Inflammatory macrophage treated with lipopolysaccharide for 4 hours (primary cell): ENCODE data around the gene DNAAF2.
"Not testable (repeated sequence)": the region's sequence is repeated elsewhere in the genome, so short reads cannot be mapped to it uniquely, and the experiment has no call there.

Source experiments
- DNase-seq: peaks from one replicate; pipeline ENCODE4 v3.0.0-alpha.2; 2020

The DNAAF2 gene

DNA sequence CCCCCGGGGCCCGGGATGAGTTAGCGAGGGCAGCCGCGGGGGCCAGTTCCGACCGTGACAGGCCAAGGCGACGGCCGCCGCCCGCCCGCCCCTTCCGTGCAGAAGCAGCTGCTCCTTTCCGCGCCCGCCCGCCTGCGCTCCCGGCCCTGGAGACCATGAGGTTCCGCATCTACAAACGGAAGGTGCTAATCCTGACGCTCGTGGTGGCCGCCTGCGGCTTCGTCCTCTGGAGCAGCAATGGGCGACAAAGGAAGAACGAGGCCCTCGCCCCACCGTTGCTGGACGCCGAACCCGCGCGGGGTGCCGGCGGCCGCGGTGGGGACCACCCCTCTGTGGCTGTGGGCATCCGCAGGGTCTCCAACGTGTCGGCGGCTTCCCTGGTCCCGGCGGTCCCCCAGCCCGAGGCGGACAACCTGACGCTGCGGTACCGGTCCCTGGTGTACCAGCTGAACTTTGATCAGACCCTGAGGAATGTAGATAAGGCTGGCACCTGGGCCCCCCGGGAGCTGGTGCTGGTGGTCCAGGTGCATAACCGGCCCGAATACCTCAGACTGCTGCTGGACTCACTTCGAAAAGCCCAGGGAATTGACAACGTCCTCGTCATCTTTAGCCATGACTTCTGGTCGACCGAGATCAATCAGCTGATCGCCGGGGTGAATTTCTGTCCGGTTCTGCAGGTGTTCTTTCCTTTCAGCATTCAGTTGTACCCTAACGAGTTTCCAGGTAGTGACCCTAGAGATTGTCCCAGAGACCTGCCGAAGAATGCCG lies 13.7 kb downstream of the DNAAF2 start:
- peak; percentile 84 for DNase-seq

DNA sequence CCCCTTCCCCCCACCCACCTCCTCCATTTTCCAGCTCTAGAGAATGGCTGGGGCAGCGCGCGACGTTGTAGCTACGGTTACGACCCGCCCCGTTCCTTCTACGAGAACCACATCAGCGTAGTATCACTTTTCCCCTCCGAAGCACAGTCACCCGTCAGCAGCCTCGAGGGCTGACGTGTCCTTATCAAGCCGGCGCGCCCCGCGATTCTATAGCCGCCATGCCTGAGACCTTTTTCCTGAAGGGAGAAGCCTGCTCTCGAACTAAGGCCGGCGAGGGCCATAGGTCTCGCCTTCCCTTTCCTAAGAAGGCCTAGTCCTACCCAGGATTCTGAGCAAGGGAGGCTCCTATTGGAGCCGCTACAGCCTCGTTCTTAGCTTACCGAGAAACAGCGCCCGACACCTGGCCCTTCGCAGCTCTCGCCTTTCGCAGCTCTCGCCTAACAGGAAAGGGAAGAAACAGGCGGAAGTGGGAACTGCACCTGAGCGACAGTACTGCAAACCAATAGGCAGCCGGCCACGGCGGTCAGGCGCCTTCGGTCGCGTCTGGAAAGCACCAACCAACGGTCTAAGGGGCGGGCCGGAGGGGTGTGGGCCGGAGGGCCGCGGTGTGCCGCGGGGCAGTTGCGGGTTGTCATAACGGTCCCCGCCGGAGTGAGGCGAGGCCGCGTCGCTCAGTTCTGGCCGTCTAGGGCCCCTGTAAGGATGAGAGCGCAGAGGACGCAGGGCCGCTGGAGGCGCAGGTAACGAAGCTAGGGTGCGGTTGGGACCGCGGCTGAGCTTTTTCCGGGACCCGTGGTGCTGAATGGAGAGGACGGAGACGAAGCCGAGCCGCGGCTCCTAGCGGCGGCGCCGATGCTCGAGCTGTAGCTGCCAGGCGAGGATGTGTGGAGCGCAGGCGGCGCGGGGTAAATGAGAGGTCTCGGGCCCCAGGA lies 14.6 kb downstream of the DNAAF2 start, which contains the start of the genes MGAT2 and RPL36AL:
TSS of gene MGAT2 (plus strand) at position 618 of the 932 bp plus-strand sequence. CDS start 470 bp downstream, outside the sequence.
TSS of gene RPL36AL (minus strand) at position 445 of the 932 bp plus-strand sequence. CDS start 1,522 bp downstream, outside the sequence.
- peak; percentile 99 for DNase-seq

DNA sequence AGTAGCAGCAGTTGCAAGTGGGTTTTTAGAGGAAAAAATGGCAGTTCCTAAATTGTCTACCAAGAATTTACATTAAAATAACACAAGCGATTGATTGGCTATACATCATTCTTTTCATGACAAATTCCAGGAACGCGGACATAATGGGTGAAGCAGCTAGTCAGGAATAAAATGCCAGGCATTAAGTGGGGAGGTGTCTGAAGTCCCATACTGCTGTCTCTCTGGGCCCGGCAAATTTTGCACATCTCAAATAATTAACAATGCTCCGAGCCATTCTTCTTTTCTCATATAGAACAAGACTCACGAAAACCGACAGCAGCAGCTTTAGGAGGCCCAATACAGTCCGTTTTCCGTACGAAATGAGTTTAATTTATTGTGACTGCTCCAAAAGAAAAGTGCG lies 15.3 kb downstream of the DNAAF2 start:
- no peak for DNase-seq

DNA sequence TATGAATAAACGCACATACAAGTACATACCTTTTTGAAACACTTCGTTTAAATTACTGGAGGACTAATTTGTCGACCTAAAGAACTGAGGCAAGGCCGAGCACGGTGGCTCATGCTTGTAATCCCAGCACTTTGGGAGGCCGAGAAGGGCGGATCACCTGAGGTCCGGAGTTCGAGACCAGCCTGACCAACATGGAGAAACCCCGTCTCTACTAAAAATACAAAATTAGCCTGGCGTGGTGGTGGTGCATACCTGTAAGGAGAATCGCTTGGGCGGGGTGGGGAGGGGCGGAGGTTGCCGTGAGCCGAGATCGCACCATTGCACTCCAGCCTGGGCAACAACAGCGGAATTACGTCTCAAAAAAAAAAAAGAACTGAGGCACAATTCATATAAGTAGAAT lies 15.8 kb downstream of the DNAAF2 start:
- not testable (repeated sequence) for DNase-seq

DNA sequence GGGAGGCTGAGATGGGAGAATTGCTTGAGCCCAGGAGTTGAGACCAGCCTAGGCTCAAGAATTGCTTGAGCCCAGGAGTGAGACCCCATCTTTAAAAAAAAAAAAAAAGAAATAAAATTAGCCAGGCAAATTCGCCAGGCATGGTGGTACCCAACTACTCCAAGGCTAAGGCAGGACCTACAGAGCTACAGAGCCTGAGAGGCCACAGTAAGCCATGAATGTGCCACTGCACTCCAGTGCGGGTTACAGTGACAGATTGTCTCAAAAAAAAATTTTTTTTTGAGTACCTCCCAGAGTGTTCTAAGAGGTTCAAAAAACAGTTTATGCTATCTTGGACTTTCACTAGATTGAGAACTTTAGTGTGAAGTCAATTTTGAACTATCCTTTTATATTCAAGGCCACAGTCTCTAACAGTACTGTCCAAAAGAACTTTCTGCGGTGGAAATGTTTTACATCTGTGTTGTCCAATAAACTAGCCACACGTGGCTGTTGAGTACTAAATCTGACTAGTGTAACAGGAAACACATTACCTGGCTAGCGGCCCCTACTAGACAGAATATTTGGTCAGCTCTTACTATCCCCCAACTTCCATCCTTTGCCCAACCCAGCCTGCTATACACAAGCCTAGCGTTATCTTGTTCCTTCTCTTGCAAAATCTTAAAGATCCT lies 17.1 kb downstream of the DNAAF2 start:
- DNase-seq = no peak

DNA sequence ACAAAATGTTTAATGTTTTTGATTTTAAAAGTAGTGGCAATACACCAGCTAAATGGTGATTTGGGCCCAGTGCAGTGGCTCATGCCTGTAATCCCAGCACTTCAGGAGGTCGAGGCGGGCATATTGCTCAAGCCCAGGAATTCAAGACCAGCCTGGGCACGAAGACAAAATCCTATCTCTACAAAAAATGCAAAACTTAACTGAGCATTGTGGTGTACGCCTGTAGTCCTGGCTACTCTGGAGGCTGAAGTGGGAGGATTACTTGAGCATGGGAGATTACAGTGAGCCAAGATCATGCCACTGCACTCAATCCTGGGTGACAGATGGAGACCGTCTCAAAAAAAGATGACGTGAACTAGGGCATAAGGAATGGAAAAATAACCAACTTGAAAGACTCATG lies 19.3 kb downstream of the DNAAF2 start:
- DNase-seq = no peak

DNA sequence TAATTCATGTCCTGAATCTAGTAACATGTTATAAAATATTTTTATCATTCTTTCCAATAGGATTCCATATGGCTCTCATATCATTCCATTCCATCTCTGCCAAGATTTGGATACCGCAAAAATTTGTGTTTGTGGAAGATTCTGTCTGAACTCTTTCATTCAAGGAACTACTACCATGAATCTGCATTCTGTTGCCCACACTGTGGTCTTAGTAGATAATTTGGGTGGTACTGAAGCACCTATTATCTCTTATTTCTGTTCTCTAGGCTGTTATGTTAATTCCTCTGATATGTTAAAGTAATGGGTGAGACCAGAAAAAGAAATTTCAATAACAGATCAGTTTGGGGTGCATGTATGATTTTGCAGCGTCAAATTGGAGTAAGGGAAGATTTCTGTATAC lies 20.8 kb downstream of the DNAAF2 start:
- no peak for DNase-seq

DNA sequence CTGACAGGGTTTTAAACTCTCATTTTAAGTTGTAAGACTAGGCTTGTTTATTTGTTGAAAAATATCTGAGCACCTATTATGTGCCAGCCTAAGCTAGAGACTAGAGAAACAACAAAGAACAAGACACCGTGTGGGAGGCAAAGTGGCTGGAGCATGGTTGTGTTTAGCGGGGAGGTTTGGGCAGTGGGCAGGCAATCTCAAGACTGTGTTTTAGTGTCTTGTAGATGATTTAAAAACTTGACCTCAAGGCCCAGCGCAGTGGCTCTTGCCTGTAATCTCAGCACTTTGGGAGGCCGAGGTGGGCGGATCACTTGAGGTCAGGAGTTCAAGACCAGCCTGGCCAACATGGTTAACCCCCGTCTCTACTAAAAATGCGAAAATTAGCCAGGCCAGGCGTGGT lies 22.4 kb downstream of the DNAAF2 start:
- no peak for DNase-seq

DNA sequence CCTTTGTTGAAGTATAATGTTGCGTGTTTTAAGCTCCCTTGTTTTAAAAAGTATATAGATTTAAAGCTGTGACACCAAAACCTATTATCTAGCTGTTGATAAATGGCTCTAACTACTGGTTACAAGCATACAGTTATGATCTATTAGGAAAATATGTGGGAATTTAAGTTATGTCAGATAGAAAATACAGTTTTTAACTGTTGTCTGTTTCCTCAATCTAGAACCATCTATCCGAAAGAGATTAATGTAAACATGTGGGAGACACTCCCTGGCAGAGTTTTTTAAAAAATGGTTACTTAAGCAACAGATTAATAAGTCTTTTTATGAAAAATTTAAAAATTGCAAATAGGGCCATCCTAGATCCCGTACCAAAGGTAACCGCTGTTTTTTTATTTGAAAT lies 22.8 kb downstream of the DNAAF2 start:
- no peak for DNase-seq

DNA sequence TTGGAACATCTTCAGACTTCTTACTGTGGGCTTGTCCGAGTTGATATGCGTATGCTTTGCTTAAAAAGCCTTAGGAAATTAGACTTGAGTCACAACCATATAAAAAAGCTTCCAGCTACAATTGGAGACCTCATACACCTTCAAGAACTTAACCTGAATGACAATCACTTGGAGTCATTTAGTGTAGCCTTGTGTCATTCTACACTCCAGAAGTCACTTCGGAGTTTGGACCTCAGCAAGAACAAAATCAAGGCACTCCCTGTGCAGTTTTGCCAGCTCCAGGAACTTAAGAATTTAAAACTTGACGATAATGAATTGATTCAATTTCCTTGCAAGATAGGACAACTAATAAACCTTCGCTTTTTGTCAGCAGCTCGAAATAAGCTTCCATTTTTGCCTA lies 27.5 kb downstream of the DNAAF2 start:
- DNase-seq = no peak

DNA sequence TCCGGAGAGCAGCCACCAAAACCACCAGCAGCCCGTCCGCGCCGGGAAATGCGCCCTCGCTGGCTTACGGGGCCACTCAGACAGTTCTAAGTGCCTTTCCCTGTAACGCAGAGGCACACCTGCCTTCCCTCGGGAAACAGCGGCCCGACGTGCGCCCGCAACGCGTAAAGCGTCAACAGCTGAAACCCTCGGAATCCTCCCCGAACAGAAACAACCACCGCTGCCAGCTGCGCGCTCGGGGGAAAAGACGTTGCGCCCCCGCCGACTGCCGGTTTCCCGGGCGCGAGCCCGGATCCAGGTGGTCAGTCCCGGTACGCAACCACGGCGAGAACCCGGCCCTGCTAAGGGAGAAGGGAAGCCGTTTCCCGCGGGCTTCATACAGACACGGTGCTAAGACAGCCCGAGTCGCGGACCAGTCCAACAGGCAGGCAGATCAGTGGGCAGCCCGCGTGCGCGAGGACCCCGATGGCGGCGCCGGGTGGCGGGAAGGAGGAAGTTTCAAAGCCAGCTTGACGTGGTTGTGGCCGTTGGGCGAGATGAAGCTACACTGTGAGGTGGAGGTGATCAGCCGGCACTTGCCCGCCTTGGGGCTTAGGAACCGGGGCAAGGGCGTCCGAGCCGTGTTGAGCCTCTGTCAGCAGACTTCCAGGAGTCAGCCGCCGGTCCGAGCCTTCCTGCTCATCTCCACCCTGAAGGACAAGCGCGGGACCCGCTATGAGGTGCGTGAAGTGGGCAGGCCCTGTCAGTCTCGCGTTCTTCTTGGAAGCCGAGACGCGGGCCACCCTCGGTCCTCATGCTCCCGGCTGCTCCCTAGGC lies 36.4 kb downstream of the DNAAF2 start, which contains the start of gene LRR1:
TSS of gene LRR1 (plus strand) at position 456 of the 816 bp plus-strand sequence. CDS start at position 537, 81 bp downstream.
- DNase-seq = peak; percentile 79

DNA sequence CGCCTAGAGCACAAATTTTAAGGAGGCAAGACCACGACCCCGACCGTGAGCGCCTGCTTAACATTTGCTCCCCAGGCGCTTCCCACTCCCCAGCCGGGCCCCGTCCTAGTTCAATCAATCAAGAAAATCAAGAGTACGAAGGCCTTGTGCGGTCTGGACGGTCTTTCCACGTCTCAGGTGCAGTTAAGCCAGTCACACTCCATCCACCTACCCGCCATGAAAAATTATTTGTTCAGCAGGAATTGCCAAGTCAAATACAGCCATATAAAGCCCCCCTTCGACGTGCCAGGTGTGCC lies 36.9 kb downstream of the DNAAF2 start:
- DNase-seq = no peak

DNA sequence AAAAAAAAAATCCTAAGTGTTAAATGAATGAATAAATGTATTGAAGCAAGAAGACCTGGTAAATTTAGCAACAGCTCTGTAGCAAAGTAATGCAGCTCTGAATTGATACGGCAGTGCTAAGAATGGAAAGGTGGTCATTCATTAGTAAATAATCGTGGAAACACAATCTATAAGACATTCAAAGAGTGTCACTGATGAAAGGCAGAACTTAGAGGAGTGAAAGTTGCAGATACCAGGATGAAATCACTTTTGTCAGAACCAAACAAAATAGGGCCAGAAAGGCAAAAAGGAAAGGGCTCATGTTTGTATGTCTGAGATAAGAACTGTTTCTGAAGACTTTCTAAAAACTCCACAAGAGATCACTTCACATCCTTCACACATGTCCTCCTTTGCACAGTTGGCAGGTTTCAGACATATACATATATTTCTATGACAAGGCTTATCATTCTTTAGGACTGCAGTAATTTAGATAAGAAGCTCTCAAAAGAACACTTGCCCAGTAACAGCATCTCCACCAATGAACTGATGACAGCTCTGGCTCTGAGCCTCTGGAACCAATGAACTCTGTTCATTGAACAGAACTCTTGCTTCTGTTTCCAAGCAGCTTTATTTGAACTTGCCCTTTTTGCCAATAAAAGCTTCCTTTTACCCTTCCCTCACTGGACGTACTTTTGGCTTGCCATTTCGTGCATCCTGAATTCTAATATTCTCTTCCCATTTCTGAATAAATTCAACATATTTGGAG lies 40.5 kb downstream of the DNAAF2 start:
- peak; percentile 15 for DNase-seq

DNA sequence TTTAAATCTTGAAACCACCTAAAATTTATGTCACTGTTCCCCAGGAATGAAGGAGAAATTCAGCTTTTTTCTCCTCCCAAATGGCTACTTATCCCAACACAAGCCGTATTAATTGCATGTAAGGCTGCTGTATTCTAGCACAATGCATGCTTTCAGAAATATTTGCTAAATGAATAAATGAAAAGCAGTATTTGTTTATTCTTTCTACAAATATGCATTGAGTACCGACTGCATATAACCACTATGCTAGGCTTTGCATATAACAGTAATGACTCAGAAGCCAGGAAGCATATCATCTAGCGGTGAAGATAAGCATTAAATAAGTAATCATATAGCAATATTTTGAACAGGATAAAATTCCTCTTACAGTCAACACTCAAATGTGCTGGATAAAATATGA lies 42.0 kb downstream of the DNAAF2 start:
- no peak for DNase-seq

DNA sequence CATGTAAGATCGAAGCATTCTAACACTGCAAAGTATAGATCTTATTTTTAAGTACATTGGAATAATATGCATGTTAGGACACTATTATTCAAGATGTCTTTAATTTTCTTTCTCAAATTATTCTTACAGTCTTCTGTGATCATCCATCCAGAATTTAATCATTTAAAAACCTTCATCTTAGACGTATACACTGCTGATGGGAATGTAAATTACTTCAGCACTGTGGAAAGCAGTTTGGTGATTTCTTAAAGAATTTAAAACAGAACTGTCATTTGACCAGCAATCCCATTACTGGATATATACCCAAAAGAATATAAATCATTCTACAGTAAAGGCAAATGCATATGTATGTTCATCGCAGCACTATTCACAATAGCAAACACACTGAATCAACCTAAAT lies 45.7 kb downstream of the DNAAF2 start:
- no peak for DNase-seq

DNA sequence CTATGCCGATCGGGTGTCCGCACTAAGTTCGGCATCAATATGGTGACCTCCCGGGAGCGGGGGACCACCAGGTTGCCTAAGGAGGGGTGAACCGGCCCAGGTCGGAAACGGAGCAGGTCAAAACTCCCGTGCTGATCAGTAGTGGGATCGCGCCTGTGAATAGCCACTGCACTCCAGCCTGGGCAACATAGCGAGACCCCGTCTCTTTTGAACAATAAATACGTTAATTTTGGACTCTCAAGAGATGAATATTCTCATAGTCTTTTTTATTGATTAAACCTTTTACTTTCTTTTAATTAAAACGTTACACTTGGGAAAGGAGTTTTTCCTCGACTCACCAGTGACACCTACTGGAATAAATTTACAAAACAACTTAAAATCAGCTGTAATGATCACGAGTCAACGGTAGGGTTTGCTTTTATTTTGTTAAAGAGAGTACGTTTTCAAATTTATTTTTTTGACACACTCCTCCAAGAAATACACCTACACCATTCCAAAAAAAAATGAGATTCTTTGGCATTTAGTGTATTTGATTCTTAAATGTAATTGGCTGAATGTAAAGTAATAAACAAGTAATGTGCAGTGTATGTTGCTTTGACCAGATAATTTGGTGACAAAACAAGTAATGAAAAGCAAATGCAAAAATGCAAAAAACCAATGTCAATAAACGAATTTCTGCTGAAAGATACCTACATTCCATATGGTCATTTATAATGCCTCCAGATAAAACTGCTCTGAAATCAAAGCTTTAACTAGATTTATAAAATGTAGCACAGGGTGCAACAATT lies 48.2 kb downstream of the DNAAF2 start:
- DNase-seq = peak; percentile 74

DNA sequence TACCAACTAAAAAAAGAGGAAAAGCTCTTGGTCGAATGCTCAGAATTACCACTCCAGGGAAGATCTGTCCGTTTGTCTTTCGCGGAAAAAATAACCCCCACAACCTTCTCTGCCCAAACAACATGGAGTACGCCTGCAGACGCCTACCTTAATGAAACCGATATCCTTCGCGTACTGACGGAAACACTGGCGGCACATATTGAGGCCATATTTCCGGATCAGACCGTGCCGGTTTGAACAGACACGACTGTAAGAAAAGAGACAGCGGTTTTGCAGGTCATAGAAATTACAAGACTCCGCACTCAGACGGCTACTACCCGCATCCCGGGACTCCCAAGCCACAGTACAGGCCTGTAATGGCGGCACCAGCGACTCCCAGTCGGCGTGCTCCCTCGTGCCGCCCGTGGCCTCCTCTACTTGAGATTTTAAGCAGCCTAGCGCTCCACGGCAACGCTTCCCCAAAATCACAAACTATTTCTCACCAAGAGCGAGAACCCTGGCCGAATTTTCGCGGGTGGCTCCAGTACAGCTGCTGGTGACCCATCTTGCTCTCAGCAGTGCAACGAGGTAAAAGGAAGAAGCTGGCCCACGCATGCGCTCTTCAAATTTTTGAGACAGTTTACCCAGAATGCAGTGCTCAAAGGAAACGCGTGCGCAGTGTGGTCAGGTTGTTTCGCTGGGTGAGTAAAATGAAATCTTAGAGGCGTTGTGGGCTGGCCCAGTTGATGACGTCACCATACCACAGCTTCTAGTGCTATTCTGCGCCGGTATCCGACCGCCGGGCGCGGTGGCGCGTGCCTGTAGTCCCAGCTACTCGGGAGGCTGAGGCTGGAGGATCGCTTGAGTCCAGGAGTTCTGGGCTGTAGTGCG lies 49.0 kb downstream of the DNAAF2 start, which contains the start of gene RPS29:
TSS of gene RPS29 (minus strand) at position 578 of the 870 bp plus-strand sequence. CDS start at position 544, 34 bp downstream.
- DNase-seq = peak; percentile 99

DNA sequence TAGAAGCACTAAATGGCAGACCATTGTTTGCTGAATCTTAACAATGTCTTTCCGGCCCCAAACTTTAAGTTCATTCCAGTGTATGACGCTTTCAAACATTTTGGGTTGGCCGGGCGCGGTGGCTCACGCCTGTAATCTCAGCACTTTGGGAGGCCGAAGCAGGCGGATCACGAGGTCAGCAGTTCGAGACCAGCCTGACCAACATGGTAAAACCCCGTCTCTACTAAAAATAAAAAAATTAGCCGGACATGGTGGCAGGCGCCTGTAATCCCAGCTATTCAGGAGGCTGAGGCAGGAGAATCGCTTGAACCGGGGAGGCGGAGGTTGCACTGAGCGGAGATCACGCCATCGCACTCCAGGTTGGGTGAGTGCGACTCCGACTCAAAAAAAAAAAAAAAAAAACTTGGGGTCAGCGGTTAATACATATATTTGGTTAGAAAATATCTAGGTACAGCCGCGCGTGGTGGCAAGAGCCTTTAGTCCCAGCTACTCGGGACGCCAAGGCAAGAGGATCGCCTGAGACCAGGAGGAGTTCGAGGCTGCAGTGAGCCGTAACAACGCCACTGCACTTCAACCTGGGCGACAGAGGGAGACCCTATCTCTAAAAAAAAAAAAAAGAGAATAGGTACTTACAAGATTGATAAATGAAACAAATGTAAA lies 49.9 kb downstream of the DNAAF2 start:
- not testable (repeated sequence) for DNase-seq

DNA sequence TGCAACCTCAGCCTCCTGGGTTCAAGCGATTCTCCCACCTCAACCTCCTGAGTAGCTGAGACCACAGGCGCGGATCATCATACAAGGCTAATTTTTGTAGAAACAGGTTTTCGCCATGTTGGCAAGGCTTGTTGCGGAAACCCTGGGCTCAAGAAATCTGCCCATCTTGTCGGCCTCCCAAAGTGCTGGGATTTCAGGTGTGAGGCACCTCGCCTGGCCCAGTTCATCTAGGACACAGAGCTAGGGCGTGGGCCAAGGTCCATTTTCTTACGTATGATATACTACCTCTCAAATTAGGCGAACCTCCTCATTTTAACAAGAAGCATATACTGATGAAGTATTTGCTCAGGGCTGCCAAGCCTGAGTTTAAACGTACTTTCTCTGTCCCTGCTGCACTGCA lies 51.0 kb downstream of the DNAAF2 start:
- DNase-seq = no peak
